Stimulated activated CD4-positive, alpha-beta T cell treated with anti-CD3 and anti-CD28 coated beads, Interleukin-12 subunit alpha, Interleukin-12 subunit beta, amount 100 ng/mL, for 24 hours (primary cell): Measurements from ENCODE around the gene OR10A5.
"Not testable (repeated sequence)": the region's sequence is repeated elsewhere in the genome, so short reads cannot be mapped to it uniquely, and the experiment has no call there.

Source experiments
- DNase-seq, 2 experiments: peaks; one replicate each; pipeline ENCODE4 v3.0.0-alpha.2; 2020; ENCODE audit warnings: low read depth in 2 of 2

OR10A5 gene

DNA sequence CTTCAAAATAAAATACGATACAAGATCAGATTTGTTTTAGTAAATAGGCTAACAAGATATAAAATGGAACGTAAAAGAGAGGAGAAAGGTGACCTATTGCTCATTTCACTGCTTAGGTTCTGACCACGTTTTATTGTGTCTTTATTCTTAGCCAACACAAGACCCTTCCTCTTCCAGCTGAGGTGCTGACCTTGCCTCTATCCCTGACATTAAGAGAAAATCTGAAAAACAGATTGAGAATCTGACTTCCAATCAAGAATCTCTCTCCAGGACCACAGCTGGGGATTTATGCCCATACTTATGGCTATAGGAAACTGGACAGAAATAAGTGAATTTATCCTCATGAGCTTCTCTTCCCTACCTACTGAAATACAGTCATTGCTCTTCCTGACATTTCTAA, at the start of gene OR10A5:
Gene OR10A5 (plus strand): TSS at position 301 of the 400 bp plus-strand sequence. CDS start 0 bp downstream, at position 301.
- DNase-seq = no peak

- no peak for DNase-seq
Measured at GRCh38 chr11:6799402-6799801, 46.1 kb upstream of the OR10A5 start, which contains the start of gene OR6A2. Gene OR6A2, minus strand, starts transcription at chr11:6799689. Its CDS starts 3,981 bp downstream, at chr11:6795708.

- DNase-seq = not testable (repeated sequence)
Measured at GRCh38 chr11:6801075-6801474, 44.4 kb upstream of the OR10A5 start.

GRCh38 chr11:6812390-6813005, 33.0 kb upstream of the OR10A5 start:
- no peak for DNase-seq

DNA sequence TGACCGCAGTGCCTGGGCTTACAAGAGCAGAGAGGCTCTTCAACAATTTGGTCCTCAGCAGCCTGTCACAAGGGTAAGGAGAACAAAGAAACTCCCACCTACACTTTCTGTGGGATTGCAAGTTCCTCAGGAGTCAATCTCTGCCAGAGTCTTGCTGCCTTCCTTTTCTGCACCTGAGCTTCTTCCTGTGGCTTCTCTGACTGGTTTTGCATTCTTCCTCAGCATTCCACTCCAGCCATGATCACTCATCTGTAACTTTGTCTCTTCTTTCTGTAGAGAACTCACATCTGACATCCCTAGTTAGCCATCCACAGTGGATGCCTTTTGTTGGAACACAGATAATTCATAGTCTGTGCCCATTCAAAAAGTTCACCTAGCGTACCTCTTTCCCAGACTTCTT, 31.8 kb upstream of the OR10A5 start:
- DNase-seq = no peak

GRCh38 chr11:6817694-6818093, 27.8 kb upstream of the OR10A5 start:
- DNase-seq = no peak

DNA sequence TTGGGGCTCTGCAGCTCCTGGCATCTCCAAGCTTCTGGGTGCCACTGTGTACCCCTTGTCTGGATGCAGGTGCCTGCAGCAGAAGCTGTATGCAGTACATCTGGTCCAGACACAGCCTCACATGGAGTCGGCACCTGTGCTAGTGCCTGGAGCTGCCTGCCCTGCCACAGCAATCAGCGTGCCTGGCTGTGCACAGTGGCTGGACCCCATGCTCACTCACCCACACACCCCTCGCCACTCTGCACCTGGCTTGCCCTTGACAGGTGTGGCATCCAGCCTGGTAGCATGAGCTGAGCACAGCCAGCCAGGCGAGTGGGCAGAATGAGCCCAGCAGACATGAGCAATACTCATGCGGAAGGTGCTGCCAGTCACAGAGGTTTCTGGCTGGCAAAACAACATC, 26.5 kb upstream of the OR10A5 start:
- no peak for DNase-seq

GRCh38 chr11:6824136-6824823, 21.2 kb upstream of the OR10A5 start:
- DNase-seq = no peak

DNA sequence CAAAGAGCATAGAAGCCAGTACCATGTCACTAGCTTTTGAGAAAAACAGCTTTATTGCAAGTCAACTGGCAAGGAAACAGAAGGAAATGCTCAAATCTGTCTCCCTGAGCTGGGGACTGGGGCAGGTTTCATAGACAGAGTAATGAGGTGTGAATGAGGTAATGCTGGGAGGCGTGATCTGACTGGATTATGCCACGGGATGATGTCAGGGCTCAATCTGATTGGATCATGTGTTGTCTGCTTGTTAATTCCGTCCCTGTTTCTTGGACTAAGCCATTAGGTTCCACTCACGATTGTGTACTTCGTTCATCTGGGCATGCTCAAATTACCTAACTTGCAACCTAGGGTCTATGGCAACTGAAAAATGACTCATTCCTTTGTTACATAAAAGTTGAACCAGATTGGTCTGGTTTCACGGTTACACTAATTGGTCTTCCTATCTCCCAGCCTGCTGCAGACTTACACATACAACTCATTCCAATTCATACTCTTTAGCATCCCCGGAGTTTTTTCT, 20.2 kb upstream of the OR10A5 start:
- DNase-seq = no peak

DNA sequence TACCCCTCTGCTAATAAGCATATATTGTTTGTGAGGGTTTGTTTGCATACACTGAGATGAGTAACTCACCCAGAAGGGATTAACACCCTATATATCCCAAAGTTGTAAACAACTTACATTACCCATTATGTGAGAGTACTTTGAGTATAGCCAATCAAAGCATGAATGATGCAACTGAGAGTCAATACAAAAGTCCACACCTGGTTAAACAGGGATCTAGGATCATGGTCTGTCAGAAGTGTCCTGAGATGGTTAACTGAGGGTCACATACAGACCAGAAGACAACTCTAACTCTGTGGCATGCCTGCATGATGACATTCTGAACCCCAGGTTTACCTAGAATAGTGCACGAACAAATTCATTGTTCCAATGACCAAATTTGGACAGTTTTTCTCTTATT, 17.4 kb upstream of the OR10A5 start:
- no peak for DNase-seq

- no peak for DNase-seq
Measured at GRCh38 chr11:6833356-6833755, 12.1 kb upstream of the OR10A5 start.

DNA sequence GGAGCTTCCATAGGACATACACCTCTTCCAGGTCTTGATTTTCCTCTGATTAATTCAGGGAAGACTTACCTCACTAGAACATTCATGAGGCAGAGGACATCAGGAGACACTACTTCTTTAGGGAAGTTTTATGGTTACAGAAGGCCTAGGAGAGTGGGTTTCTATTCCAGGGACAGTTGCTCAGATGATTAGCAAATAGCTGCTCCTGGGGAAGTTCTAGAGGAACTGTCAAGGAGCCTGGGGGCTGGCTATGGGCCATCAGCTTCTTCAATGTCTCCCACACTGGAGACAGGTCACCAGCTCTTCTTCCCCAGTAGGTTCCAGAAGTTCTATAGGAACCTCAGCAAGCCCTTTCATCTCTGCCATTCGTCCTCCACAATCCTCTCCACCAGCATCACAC, 11.5 kb upstream of the OR10A5 start:
- no peak for DNase-seq

GRCh38 chr11:6841694-6842093, 3.8 kb upstream of the OR10A5 start:
- DNase-seq = no peak

DNA sequence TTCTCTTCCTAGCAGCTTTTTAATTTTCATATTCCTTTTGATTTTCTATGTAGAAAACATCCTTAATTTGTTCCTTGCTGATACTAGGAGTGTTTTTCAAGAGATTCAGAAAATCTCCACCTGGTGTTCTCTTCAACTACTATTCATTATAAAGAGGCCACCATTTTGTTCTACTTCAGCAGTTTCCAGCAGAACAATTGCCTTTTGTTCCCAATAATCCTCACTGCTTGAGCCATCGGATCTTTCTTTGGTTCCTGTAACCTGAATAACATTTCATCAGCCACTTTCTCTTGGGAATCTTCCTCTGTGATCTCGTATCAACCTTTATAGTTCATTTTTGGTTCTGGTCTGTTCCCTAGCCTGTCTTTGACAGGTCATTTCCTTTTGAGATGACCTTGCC, 1.8 kb upstream of the OR10A5 start:
- no peak for DNase-seq

DNA sequence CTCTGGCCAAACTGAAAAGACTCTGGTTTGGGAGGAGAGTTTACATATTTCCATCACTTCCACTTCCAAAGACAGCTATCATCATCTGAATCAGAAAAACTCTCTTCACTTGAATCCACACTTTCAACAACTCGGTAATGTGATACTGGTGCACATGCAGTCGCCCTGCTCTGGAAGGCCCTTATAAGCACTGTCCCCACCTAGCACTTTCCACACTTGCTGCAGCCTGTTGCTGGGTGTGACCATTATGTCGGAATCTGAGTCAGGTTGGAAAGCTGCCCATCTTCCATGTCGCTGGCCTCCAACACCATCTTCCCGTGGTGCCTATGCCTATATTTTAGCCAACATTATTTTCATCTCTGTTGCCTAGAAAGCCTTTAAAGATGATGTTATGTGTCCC, 1.1 kb upstream of the OR10A5 start:
- no peak for DNase-seq

DNA sequence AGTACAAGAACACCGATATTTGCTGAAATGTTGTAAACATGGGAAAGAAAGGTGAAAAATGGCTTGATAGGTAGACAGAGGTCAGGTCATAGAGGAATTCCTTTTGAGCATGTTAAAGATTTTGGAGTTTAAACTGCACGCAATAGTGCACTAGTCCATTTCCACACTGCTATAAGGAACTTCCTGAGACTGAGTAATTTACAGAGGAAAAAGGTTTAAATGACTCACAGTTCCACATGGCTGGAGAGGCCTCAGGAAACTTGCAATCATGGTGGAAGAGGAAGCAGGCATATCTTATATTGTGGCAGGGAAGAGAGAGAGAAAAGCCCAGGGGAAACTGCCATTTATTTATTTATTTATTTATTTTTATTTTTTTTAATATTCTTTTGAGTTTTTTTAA, 5.0 kb downstream of the OR10A5 start:
- no peak for DNase-seq

- DNase-seq = not testable (repeated sequence)
Measured at GRCh38 chr11:6854801-6855200, 9.3 kb downstream of the OR10A5 start.

DNA sequence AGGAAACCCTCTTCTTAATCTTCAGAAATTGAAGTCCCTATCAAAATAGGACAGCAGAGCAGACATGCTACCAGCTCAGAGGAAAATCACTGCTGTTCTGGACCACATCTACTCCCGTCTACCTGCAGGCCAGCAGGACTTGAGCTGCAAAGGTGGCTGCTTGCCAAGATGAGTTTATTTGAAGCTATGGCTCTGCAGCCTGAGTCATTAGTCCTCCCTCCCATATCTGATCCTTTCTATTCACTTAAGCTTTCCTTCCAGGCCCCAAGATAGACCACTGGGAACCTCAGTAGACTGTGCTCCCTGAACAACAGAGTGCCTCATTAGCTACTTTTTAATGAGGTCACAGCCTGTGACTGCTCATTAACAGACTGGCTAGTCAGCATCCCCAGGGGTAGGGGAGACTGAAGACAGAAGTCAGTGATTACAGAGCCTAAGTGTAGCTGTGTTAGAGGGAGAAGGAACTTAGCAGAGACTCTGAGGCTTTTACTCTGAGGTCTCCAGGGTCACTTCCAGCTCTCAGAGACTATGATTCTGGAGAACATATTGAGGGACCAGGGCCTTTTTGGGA, 10.6 kb downstream of the OR10A5 start:
- no peak for DNase-seq

- no peak for DNase-seq
Measured at GRCh38 chr11:6856871-6857270, 11.4 kb downstream of the OR10A5 start.

- no peak for DNase-seq
Measured at GRCh38 chr11:6862961-6863360, 17.5 kb downstream of the OR10A5 start, which contains the start of gene OR10A2. Gene OR10A2, plus strand, starts transcription at chr11:6863057. Its CDS starts 6,698 bp downstream, at chr11:6869755.

DNA sequence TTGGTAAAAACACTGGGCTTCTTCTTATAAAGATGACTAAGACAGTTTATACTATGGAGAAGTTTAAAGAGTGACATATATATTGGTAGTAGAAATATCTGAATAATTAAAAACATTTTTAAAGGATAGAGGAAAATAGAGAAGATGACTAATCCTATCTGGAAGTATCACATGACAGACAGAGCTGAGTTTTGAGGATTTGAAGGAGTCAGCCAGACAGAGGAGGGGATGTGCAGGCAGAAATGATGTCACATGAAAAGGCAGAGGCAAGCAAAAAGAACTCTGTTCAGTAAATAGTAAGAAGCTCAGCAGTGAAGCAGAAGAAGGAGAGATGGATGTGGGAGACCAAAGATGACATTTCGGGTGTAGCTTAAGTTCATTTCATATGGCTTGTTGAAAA, 19.0 kb downstream of the OR10A5 start:
- DNase-seq = no peak

GRCh38 chr11:6871278-6871677, 25.8 kb downstream of the OR10A5 start:
- no peak for DNase-seq

GRCh38 chr11:6875761-6876160, 30.3 kb downstream of the OR10A5 start:
- no peak for DNase-seq
